Measurements from ENCODE around the gene PSME2. TPM values are rescaled to one million over a fixed set of nuclear protein-coding genes. Genes with fewer than 3 reads are reported as not detected.
A peak's percentile ranks its signal among the peaks of the same experiment; 100 is the strongest.

Gene PSME2
- total and polyA plus RNA-seq, 2 of the 13 experiments (the other 11 are each of a cell fraction or from before 2014, with no cell fraction given), result 332 to 716 TPM

DNA sequence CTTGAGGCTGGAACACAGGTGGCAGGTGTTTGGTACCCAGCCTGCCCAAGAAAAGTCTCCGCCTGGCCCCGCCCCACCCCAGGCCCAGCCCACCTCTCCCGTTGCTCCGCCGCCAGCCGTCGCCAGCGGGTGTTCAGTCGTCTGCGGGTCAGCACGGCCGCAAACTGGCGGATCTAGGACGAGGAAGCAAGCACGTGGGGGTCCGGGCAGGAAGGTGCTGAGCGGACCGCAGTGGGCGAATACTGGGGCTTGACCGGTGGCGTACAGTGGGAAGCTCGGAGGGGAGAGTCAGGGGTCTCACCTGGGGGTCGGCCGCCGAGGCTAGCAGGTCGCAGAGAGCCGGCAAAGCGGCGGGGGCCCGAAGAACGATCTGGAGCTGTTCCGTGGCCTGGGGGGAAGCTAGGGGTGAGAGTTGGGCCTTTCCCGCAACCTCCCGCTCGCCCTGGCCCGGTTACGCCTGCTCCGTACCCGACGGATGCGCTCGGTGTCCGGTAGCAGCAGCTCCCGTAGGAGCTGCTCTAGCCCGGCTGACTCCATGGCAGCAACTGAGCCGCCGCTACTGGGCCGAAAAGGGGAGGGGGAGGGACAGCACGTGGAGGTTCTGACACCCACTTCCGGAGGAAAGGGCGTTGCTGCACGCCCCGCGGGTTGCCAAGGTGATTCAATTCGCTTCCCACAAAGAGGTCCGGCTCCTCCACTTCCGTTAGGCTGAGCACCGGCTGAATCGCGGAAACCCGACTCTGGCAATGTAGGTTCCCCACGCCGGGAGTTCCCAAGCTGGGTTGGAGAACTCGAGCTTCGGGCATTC lies 42.0 kb upstream of the PSME2 start, which contains the start of gene IPO4 (continued):
- TF ChIP-seq ZNF281 (CRISPR knock-in tag; IDR thresholded peaks at IDR 0.05; ENCODE audit: borderline replicate concordance) (peak; percentile 92), YEATS4 (CRISPR knock-in tag; IDR thresholded peaks at IDR 0.05; ENCODE audit: borderline replicate concordance) (peak; percentile 100), ZNF792 (CRISPR knock-in tag; IDR thresholded peaks at IDR 0.05) (peak; percentile 99), SRSF9 (IDR thresholded peaks at IDR 0.05; ENCODE audit: borderline replicate concordance, insufficient read depth, low read depth, low read length, poor library complexity, severe bottlenecking) (no peak), ZNF790 (CRISPR knock-in tag; IDR thresholded peaks at IDR 0.05; ENCODE audit: borderline replicate concordance) (peak; percentile 88), MNT (IDR thresholded peaks at IDR 0.05) (peak; percentile 100), NFIC (IDR thresholded peaks at IDR 0.05; ENCODE audit: low read length) (no peak), POLR2G (IDR thresholded peaks at IDR 0.05; ENCODE audit: low read depth, low read length) (peak; percentile 100), RXRA (CRISPR knock-in tag; IDR thresholded peaks at IDR 0.05) (peak; percentile 93), ETS1 (CRISPR knock-in tag; IDR thresholded peaks at IDR 0.05) (peak; percentile 99), ZNF878 (CRISPR knock-in tag; IDR thresholded peaks at IDR 0.05) (no peak)
- TF ChIP-seq, protein P1, sequence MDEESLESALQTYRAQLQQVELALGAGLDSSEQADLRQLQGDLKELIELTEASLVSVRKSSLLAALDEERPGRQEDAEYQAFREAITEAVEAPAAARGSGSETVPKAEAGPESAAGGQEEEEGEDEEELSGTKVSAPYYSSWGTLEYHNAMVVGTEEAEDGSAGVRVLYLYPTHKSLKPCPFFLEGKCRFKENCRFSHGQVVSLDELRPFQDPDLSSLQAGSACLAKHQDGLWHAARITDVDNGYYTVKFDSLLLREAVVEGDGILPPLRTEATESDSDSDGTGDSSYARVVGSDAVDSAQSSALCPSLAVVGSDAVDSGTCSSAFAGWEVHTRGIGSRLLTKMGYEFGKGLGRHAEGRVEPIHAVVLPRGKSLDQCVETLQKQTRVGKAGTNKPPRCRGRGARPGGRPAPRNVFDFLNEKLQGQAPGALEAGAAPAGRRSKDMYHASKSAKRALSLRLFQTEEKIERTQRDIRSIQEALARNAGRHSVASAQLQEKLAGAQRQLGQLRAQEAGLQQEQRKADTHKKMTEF (CRISPR knock-in tag; IDR thresholded peaks at IDR 0.05), result peak; percentile 99
- TF ChIP-seq, protein P2, sequence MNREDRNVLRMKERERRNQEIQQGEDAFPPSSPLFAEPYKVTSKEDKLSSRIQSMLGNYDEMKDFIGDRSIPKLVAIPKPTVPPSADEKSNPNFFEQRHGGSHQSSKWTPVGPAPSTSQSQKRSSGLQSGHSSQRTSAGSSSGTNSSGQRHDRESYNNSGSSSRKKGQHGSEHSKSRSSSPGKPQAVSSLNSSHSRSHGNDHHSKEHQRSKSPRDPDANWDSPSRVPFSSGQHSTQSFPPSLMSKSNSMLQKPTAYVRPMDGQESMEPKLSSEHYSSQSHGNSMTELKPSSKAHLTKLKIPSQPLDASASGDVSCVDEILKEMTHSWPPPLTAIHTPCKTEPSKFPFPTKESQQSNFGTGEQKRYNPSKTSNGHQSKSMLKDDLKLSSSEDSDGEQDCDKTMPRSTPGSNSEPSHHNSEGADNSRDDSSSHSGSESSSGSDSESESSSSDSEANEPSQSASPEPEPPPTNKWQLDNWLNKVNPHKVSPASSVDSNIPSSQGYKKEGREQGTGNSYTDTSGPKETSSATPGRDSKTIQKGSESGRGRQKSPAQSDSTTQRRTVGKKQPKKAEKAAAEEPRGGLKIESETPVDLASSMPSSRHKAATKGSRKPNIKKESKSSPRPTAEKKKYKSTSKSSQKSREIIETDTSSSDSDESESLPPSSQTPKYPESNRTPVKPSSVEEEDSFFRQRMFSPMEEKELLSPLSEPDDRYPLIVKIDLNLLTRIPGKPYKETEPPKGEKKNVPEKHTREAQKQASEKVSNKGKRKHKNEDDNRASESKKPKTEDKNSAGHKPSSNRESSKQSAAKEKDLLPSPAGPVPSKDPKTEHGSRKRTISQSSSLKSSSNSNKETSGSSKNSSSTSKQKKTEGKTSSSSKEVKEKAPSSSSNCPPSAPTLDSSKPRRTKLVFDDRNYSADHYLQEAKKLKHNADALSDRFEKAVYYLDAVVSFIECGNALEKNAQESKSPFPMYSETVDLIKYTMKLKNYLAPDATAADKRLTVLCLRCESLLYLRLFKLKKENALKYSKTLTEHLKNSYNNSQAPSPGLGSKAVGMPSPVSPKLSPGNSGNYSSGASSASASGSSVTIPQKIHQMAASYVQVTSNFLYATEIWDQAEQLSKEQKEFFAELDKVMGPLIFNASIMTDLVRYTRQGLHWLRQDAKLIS (CRISPR knock-in tag; IDR thresholded peaks at IDR 0.05), result peak; percentile 95
- TF ChIP-seq, protein P3, sequence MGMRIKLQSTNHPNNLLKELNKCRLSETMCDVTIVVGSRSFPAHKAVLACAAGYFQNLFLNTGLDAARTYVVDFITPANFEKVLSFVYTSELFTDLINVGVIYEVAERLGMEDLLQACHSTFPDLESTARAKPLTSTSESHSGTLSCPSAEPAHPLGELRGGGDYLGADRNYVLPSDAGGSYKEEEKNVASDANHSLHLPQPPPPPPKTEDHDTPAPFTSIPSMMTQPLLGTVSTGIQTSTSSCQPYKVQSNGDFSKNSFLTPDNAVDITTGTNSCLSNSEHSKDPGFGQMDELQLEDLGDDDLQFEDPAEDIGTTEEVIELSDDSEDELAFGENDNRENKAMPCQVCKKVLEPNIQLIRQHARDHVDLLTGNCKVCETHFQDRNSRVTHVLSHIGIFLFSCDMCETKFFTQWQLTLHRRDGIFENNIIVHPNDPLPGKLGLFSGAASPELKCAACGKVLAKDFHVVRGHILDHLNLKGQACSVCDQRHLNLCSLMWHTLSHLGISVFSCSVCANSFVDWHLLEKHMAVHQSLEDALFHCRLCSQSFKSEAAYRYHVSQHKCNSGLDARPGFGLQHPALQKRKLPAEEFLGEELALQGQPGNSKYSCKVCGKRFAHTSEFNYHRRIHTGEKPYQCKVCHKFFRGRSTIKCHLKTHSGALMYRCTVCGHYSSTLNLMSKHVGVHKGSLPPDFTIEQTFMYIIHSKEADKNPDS (CRISPR knock-in tag; IDR thresholded peaks at IDR 0.05), result peak; percentile 95; the same call in 1 of the 2 replicates
